SK-N-SH (cell line): ENCODE measurements around the gene HDHD5. TPM values are rescaled to one million over a fixed set of nuclear protein-coding genes. Genes with fewer than 3 reads are reported as not detected.

Experiments used
- CTCF ChIA-PET: fragments of 300-600, 350-600 bp; formaldehyde crosslinking; extraction: SDS; loops from one replicate; lab custom pipeline; 2021; lab: Yijun Ruan, JAX
- POLR2A ChIA-PET: fragments of 350-600 bp; sonication (Branson Sonifier 250); formaldehyde crosslinking; extraction: SDS; loops from one replicate; lab custom pipeline; 2020; ENCODE audit warnings: antibody characterized with exemption, inconsistent platforms; lab: Yijun Ruan, JAX
- DNase-seq: peaks from one replicate; pipeline ENCODE4 v3.0.0; 2012
- H2AFZ ChIP-seq: fragments of 200-600 bp; sonication (generic); 2 replicates; pipeline ENCODE4 v1.8.1; 2016; ENCODE audit warnings: antibody characterized with exemption, mild to moderate bottlenecking, low read depth
- H3F3A ChIP-seq: fragments of 200-600 bp; sonication (generic); replicated peaks from 2 replicates; pipeline ENCODE3; 2016; ENCODE audit warnings: antibody characterized with exemption, mild to moderate bottlenecking; ENCODE audit not compliant: insufficient read depth
- H3K27ac ChIP-seq, 2 experiments: fragments of 200-500 bp in 1 of 2; fragments of 200-600 bp in 1 of 2; sonication (Bioruptor generic) in 1 of 2; sonication (generic), shearing (Covaris generic) in 1 of 2; 2 replicates each; pipeline versions ENCODE4 v1.5.1 to v1.6.1; 2014 to 2016; ENCODE audit warnings: low read depth in 2 of 2, inconsistent platforms in 1 of 2, low read length in 1 of 2, mild to moderate bottlenecking in 1 of 2, mixed read lengths in 1 of 2
- H3K27me3 ChIP-seq: fragments of 200-600 bp; sonication (generic), shearing (Covaris generic); 2 replicates; pipeline ENCODE4 v1.6.1; 2016; ENCODE audit warnings: mixed run types; ENCODE audit not compliant: insufficient read depth
- H3K36me3 ChIP-seq, 2 experiments: fragments of 200-500 bp in 1 of 2; fragments of 200-600 bp in 1 of 2; sonication (Bioruptor generic) in 1 of 2; sonication (generic) in 1 of 2; replicated peaks in 1 of 2; 2 replicates each; pipeline versions ENCODE3 to v1.5.1; 2014 to 2016; ENCODE audit warnings: low read length in 1 of 2, mild to moderate bottlenecking in 1 of 2; ENCODE audit not compliant: insufficient read depth in 2 of 2, control insufficient read depth in 1 of 2
- H3K4me1 ChIP-seq, 2 experiments: fragments of 200-500 bp in 1 of 2; fragments of 200-600 bp in 1 of 2; sonication (Bioruptor generic) in 1 of 2; sonication (generic), shearing (Covaris generic) in 1 of 2; 2 replicates each; pipeline versions ENCODE4 v1.5.1 to v1.6.1; 2014 to 2016; ENCODE audit warnings: low read depth in 1 of 2, low read length in 1 of 2, mixed run types in 1 of 2; ENCODE audit not compliant: insufficient read depth in 2 of 2, control insufficient read depth in 1 of 2
- H3K4me2 ChIP-seq: fragments of 200-600 bp; sonication (generic), shearing (Covaris generic); 2 replicates; pipeline ENCODE4 v1.6.1; 2017; ENCODE audit warnings: mixed run types
- H3K4me3 ChIP-seq, 2 experiments: fragments of 200-500 bp in 1 of 2; fragments of 200-600 bp in 1 of 2; sonication (Bioruptor generic) in 1 of 2; sonication (generic), shearing (Covaris generic) in 1 of 2; 2 replicates each; pipeline versions ENCODE4 v1.5.1 to v1.8.1; 2014 to 2016; ENCODE audit warnings: low read depth in 2 of 2, inconsistent platforms in 1 of 2, low read length in 1 of 2, mild to moderate bottlenecking in 1 of 2, mixed read lengths in 1 of 2, moderate library complexity in 1 of 2
- H3K79me2 ChIP-seq: fragments of 200-600 bp; sonication (generic); 2 replicates; pipeline ENCODE4 v1.8.1; 2017; ENCODE audit warnings: mild to moderate bottlenecking; ENCODE audit not compliant: insufficient read depth
- H3K9ac ChIP-seq: fragments of 200-600 bp; sonication (generic); 2 replicates; pipeline ENCODE4 v1.6.1; 2017; ENCODE audit warnings: mixed run types
- H3K9me2 ChIP-seq: fragments of 200-600 bp; sonication (generic); 2 replicates; pipeline ENCODE4 v1.6.1; 2017; ENCODE audit warnings: mixed run types
- H3K9me3 ChIP-seq: fragments of 200-600 bp; sonication (generic); 2 replicates; pipeline ENCODE4 v1.6.1; 2017; ENCODE audit warnings: mixed run types, mild to moderate bottlenecking, moderate library complexity
- H4K20me1 ChIP-seq: fragments of 200-600 bp; sonication (generic); 2 replicates; pipeline ENCODE4 v1.6.1; 2017; ENCODE audit warnings: mild to moderate bottlenecking, mixed run types; ENCODE audit not compliant: insufficient read depth
- CHD2 ChIP-seq: fragments of 150-350 bp; IDR thresholded peaks from 2 replicates; pipeline ENCODE4 v1.6.1; 2018; ENCODE audit warnings: low read length; ENCODE audit not compliant: partially characterized antibody
- EP300 ChIP-seq, 2 experiments: IDR thresholded peaks; 2 replicates each; pipeline versions ENCODE4 v1.4.0 to v1.6.1; 2012; ENCODE audit warnings: borderline replicate concordance in 1 of 2, low read depth in 1 of 2, low read length in 1 of 2
- EZH2phosphoT487 ChIP-seq: fragments of 200-600 bp; sonication (generic); IDR thresholded peaks from 2 replicates; pipeline ENCODE4 v1.6.1; 2017; ENCODE audit warnings: low read depth, mixed run types, mild to moderate bottlenecking, antibody characterized with exemption, moderate library complexity, borderline replicate concordance
- FOSL2 ChIP-seq: IDR thresholded peaks from 2 replicates; pipeline ENCODE4 v1.4.0; 2012; ENCODE audit warnings: low read depth, mild to moderate bottlenecking, moderate library complexity, borderline replicate concordance
- FOXJ3 ChIP-seq: sonication (generic); formaldehyde crosslinking; IDR thresholded peaks from 2 replicates; pipeline ENCODE4 v1.5.1; 2020; ENCODE audit warnings: mild to moderate bottlenecking, missing genetic modification reagents
- GABPA ChIP-seq: IDR thresholded peaks from 2 replicates; pipeline ENCODE4 v1.4.0; 2012; ENCODE audit warnings: low read depth, mild to moderate bottlenecking
- MEF2A ChIP-seq: IDR thresholded peaks from 2 replicates; pipeline ENCODE4 v1.4.0; 2012; ENCODE audit warnings: low read depth, borderline replicate concordance
- MXI1 ChIP-seq: IDR thresholded peaks from 2 replicates; pipeline ENCODE4 v1.6.1; 2012; ENCODE audit warnings: mild to moderate bottlenecking, low read depth, low read length, improper control_type of control experiment
- RCOR1 ChIP-seq: fragments of 150-350 bp; IDR thresholded peaks from 2 replicates; pipeline ENCODE4 v1.6.1; 2017; ENCODE audit warnings: antibody characterized with exemption, low read length
- REST ChIP-seq: IDR thresholded peaks from 2 replicates; pipeline ENCODE4 v1.6.1; 2012; ENCODE audit warnings: mild to moderate bottlenecking, low read depth, low read length, moderate library complexity
- RXRA ChIP-seq: IDR thresholded peaks from 2 replicates; pipeline ENCODE4 v1.4.0; 2012; ENCODE audit warnings: low read depth, mild to moderate bottlenecking, borderline replicate concordance
- SMC3 ChIP-seq: IDR thresholded peaks from 2 replicates; pipeline ENCODE4 v1.6.1; 2012; ENCODE audit warnings: low read depth, low read length, improper control_type of control experiment
- TCF12 ChIP-seq: IDR thresholded peaks from 2 replicates; pipeline ENCODE4 v1.4.0; 2012
- ZBTB33 ChIP-seq: IDR thresholded peaks from 2 replicates; pipeline ENCODE4 v1.4.0; 2012; ENCODE audit warnings: low read depth, borderline replicate concordance
- WGBS: methylation state at CpG from one replicate; pipeline ENCODE4 v1.1.6; 2017; ENCODE audit warnings: low lambda C conversion rate; 5-methylcytosine and 5-hydroxymethylcytosine counted together
- polyA plus RNA-seq, 3 experiments: library from polyadenylated mRNA; depleted of rRNA; stranded (reverse); fragments of >200 nt; gene quantifications; 2 replicates each; pipeline ENCODE4 v1.2.3, GENCODE V29; 2012
- TF ChIP-seq, protein P1 (sequence below): fragments of 200-600 bp; sonication (generic); IDR thresholded peaks from 2 replicates; pipeline ENCODE4 v1.6.1; 2017; ENCODE audit warnings: antibody characterized with exemption, mild to moderate bottlenecking, moderate library complexity
- TF ChIP-seq, protein P2 (sequence below): fragments of 150-350 bp; IDR thresholded peaks from 2 replicates; pipeline ENCODE4 v1.6.1; 2017; ENCODE audit warnings: antibody characterized with exemption, low read length, low read depth, borderline replicate concordance

HDHD5 gene
- polyA plus RNA-seq, 1 of the 3 experiments (the other 2 are of a cell fraction), result 43.3 TPM

GRCh38 chr22:17152971-17153370 lies 6.1 kb downstream of the HDHD5 start:
- peaks cover 86% of the 10 kb centered on the region for H3K79me2 ChIP-seq
- ChIA-PET POLR2A (no interaction called here), CTCF (interaction anchor here (1.1 kb wide), 1 partner anchor 18 kb away, joined by 3 read pairs; no protein-coding TSS in a partner anchor)
- H3K4me2 ChIP-seq, result no peak overlapping the region
- no peaks in the 10 kb centered on the region for H3K27me3 ChIP-seq
- TF ChIP-seq MEF2A, result no peak
- TF ChIP-seq, protein P1, sequence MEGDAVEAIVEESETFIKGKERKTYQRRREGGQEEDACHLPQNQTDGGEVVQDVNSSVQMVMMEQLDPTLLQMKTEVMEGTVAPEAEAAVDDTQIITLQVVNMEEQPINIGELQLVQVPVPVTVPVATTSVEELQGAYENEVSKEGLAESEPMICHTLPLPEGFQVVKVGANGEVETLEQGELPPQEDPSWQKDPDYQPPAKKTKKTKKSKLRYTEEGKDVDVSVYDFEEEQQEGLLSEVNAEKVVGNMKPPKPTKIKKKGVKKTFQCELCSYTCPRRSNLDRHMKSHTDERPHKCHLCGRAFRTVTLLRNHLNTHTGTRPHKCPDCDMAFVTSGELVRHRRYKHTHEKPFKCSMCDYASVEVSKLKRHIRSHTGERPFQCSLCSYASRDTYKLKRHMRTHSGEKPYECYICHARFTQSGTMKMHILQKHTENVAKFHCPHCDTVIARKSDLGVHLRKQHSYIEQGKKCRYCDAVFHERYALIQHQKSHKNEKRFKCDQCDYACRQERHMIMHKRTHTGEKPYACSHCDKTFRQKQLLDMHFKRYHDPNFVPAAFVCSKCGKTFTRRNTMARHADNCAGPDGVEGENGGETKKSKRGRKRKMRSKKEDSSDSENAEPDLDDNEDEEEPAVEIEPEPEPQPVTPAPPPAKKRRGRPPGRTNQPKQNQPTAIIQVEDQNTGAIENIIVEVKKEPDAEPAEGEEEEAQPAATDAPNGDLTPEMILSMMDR, result no peak
- TF ChIP-seq CHD2, result no peak
- TF ChIP-seq RXRA, result no peak
- TF ChIP-seq, protein P2, sequence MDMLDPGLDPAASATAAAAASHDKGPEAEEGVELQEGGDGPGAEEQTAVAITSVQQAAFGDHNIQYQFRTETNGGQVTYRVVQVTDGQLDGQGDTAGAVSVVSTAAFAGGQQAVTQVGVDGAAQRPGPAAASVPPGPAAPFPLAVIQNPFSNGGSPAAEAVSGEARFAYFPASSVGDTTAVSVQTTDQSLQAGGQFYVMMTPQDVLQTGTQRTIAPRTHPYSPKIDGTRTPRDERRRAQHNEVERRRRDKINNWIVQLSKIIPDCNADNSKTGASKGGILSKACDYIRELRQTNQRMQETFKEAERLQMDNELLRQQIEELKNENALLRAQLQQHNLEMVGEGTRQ, result no peak
- TF ChIP-seq EZH2phosphoT487, result no peak
- TF ChIP-seq RCOR1, result no peak
- TF ChIP-seq SMC3, result no peak
- no peak for TF ChIP-seq GABPA
- no peak for TF ChIP-seq EP300 (IDR thresholded peaks at IDR 0.05; ENCODE audit: borderline replicate concordance in 1 of 2, low read depth in 1 of 2, low read length in 1 of 2)
- TF ChIP-seq TCF12, result no peak
- no peaks in the 10 kb centered on the region for H3K9me2 ChIP-seq
- no peak overlapping the region for H3K4me3 ChIP-seq
- H3K4me1 ChIP-seq, result peaks cover 0 to 6% of the 10 kb centered on the region in 2 experiments; a peak in 1 of 4 replicates
- DNase-seq, result no peak
- H3K9me3 ChIP-seq, result no peaks in the 10 kb centered on the region
- no peaks in the 10 kb centered on the region for H3F3A ChIP-seq
- H3K27ac ChIP-seq, result no peak overlapping the region
- peaks cover 0 to 8% of the 10 kb centered on the region in 2 experiments for H3K36me3 ChIP-seq
- H2AFZ ChIP-seq, result no peak overlapping the region
- 96% methylated on average over 3 of the region's 3 CpGs for WGBS
- H4K20me1 ChIP-seq, result peaks cover 46% of the 10 kb centered on the region
- no peak overlapping the region for H3K9ac ChIP-seq

DNA sequence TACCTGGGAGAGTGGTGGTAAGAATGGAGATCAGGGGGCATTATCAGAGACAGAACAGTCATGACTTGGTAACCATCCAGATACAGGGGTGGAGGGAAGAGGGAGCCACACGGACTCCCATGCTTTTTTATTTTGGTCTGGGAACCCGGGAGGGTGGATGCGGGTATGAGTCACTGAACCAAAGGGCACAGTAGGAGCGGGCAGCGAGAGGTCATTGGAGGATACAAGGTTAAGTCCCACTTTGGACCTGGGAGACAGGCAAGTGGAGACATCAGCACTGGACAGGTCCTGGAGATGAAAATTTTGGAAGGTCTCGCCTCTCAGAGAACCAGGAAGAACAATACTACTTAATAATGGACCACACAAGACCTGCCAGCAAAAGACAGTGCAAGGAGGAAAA lies 6.7 kb downstream of the HDHD5 start:
- Histone ChIP-seq H3K9ac (no peak overlapping the region), H4K20me1 (peaks cover 44% of the 10 kb centered on the region), H3K4me2 (no peak overlapping the region), H3K36me3 (peaks cover 0 to 12% of the 10 kb centered on the region in 2 experiments), H3K79me2 (peaks cover 79% of the 10 kb centered on the region), H3F3A (no peaks in the 10 kb centered on the region), H2AFZ (no peak overlapping the region), H3K27ac (no peak overlapping the region), H3K27me3 (no peaks in the 10 kb centered on the region), H3K4me1 (peaks cover 0 to 2% of the 10 kb centered on the region in 2 experiments; a peak in 1 of 4 replicates), H3K9me2 (no peaks in the 10 kb centered on the region), H3K9me3 (no peaks in the 10 kb centered on the region), H3K4me3 (no peak overlapping the region)
- 91% methylated on average over 6 of the region's 6 CpGs for WGBS
- TF ChIP-seq REST (peak; percentile 49; the same call in 1 of the 2 replicates), FOSL2 (no peak), EZH2phosphoT487 (no peak), FOXJ3 (no peak), ZBTB33 (no peak), MXI1 (no peak)
- TF ChIP-seq, protein P2, result no peak
- ChIA-PET CTCF (interaction anchor here (1.1 kb wide), 1 partner anchor 19 kb away, joined by 3 read pairs; no protein-coding TSS in a partner anchor), POLR2A (no interaction called here)
- no peak for DNase-seq
